GM21390 (cell line): ENCODE results near the gene TBKBP1.

Experiments
- ATAC-seq: cut with Tn5 transposase; IDR thresholded peaks from one replicate; pipeline ENCODE4 v1.9.1; 2021; ENCODE audit not compliant: unreplicated experiment

The TBKBP1 gene

GRCh38 chr17:47698749-47699535 is 5.0 kb downstream of the TBKBP1 start:
- ATAC-seq, result no peak

- no peak for ATAC-seq
Observed at GRCh38 chr17:47699536-47699840, 5.5 kb downstream of the TBKBP1 start.

GRCh38 chr17:47700471-47701449 is 6.8 kb downstream of the TBKBP1 start:
- ATAC-seq, result no peak

- ATAC-seq, result no peak
Observed at GRCh38 chr17:47701608-47702007, 7.6 kb downstream of the TBKBP1 start.

GRCh38 chr17:47702391-47702995 is 8.5 kb downstream of the TBKBP1 start:
- no peak for ATAC-seq

GRCh38 chr17:47703191-47703591 is 9.2 kb downstream of the TBKBP1 start:
- ATAC-seq, result no peak

DNA sequence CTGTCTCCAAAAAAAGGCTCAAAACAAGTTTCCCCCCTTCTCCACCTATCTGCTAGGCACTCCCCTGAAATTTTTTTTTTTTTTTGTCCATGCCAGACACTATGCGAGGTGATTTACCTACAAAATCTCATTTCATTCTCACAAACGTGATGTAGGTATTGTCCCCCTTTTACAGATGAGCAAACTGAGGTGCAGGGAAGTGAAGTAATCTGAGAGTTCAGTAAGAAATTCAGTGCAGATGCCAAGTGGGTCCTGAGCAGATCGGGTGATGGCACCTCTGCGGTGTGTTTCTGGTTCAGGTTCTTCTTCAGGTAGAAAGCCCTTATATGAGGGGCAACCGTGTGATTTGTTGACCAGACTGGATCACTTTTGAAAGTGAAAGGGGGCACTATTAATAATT is 9.7 kb downstream of the TBKBP1 start:
- no peak for ATAC-seq

DNA sequence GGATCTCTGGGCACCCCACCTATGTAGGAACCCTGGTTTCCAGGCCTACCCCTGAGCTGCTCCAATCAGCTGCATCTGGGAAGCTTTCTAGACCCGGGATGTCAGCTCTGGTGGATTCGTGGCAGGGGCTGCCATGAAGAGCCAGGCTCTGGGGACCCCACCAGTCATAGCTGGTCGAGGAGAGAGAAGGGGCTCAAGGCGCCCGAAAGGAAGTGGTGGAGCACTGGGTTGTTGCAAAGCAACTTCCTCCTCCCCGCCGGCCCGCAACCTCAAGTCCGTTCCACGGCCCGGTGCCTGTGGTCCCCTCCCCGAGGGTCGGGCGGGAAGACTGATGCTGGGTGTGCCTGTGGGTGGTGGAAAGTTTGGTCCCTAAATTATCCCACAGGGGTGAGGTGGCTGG is 10.2 kb downstream of the TBKBP1 start:
- ATAC-seq, result no peak

GRCh38 chr17:47704736-47705135 is 10.8 kb downstream of the TBKBP1 start:
- ATAC-seq, result no peak

DNA sequence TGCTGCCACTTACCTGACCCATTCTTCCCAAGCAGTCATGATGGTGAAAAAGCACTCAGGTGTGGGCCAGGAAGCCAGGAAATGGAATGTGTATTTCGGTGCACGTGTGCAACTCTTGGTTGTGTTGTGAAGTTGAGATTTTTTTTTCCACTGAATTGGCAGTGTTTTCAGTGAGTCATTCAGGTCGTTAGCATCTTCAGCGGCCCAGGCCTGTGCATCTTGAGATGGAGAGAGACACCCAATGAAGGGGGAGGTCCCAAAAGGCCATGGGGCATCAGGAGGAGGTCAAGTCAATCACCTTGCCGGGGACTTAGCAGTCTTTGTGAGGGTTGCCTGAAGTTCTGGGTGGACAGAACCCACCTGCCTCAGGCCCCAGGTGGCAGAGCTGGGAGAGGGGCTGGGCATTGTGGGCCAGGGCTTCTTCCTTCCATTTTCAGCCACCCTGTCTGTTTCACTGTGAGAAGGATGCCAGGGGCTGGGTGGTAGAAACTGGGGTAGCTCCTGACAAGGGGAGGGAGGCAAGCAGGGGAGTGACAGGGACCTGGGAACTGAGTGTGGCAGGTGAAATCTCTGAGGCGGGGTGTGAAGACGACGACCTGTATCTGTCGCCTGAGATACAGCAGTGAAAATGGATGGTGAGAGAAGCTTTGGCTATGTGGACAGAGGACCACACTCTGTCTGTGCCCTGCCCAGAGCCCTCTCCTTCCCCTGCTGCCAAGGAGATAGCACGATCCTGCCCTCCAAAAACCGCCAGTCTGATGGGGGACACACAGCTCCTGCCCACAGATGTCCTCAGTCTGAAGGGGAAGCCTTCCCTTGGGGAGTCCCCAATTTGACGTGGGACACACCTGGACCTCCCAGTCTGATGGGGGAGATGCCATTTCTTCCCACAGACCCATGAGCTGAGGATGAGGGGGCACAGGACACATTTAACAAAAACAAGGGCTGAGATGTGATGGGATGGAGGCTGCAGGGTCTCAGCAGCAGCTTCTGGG is 11.9 kb downstream of the TBKBP1 start:
- ATAC-seq, result no peak

GRCh38 chr17:47707056-47707804 is 13.3 kb downstream of the TBKBP1 start:
- no peak for ATAC-seq

DNA sequence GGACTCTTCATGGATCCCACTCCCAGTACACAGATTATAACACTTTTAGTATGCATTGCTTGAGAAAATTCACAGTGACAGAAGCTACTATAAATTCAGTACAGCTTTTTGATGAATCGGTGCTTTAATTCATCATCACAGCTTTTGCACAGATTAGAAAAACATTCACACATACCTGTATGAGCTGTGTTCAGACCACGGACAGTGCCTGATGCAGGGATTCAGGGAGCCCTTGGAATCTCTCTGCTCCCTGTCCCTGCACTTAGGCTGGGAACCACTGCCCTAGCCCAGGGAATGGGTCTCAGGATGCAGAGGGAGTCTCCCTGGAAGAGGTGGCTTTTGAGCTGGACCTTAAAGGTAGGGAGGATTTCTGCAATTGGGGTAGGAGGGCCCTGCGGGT is 13.9 kb downstream of the TBKBP1 start:
- no peak for ATAC-seq

DNA sequence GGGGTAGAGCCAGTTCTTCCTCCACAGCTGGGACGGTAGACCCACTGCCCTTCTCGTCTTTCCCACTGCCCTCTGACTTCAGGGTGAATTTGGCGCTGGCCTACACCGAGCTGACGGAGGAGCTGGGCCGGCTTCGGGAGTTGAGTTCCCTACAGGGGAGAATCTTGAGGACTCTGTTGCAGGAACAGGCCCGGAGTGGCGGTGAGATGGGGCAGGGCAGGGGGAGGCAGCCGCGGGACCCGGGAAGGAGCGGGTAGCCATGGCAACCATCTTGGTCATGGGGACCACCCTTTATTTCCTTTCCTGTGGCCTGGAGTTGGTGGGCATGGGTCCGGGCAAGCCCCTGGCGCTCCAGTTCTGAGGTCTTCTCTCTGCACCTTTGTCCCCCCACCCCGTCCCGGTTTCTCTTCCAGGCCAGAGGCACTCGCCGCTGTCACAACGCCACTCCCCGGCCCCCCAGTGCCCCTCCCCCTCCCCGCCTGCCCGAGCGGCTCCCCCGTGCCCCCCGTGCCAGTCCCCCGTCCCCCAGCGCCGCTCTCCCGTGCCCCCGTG is 14.4 kb downstream of the TBKBP1 start:
- no peak for ATAC-seq

GRCh38 chr17:47708864-47709541 is 15.0 kb downstream of the TBKBP1 start:
- no peak for ATAC-seq

GRCh38 chr17:47709594-47709993 is 15.6 kb downstream of the TBKBP1 start:
- no peak for ATAC-seq

GRCh38 chr17:47711366-47712099 is 17.6 kb downstream of the TBKBP1 start:
- ATAC-seq, result no peak

- ATAC-seq, result no peak
Observed at GRCh38 chr17:47712330-47713023, 18.5 kb downstream of the TBKBP1 start.
